Measurements from ENCODE around the gene DMC1.

- TF ChIP-seq POLR2A (IDR thresholded peaks at IDR 0.05) (no peak), POLR2AphosphoS5 (IDR thresholded peaks at IDR 0.05) (no peak)
Observed at GRCh38 chr22:38469306-38469781, 100.6 kb downstream of the DMC1 start.
